GM23248 (cell line): ENCODE results near the gene ZDHHC14. TPM values are rescaled to one million over a fixed set of nuclear protein-coding genes. Genes with fewer than 3 reads are reported as not detected.

Experiments used
- DNase-seq: peaks from one replicate; pipeline ENCODE4 v3.0.0-alpha.2; 2015
- H2AFZ ChIP-seq: fragments of 200-600 bp; sonication (generic); 2 replicates; pipeline ENCODE4 v1.6.1; 2016; ENCODE audit warnings: antibody characterized with exemption
- H3F3A ChIP-seq: fragments of 200-600 bp; sonication (generic); 2 replicates; pipeline ENCODE4 v1.6.1; 2016; ENCODE audit warnings: mild to moderate bottlenecking, antibody characterized with exemption, mixed run types; ENCODE audit not compliant: insufficient read depth
- H3K27ac ChIP-seq: fragments of 200-600 bp; sonication (generic); 2 replicates; pipeline ENCODE4 v1.5.1; 2016; ENCODE audit warnings: mild to moderate bottlenecking
- H3K27me3 ChIP-seq: fragments of 200-600 bp; sonication (generic); replicated peaks from 2 replicates; pipeline ENCODE4 v1.6.1; 2016; ENCODE audit warnings: mild to moderate bottlenecking; ENCODE audit not compliant: insufficient read depth
- H3K36me3 ChIP-seq: fragments of 200-600 bp; sonication (generic); 2 replicates; pipeline ENCODE4 v1.6.1; 2016; ENCODE audit warnings: low read depth, mild to moderate bottlenecking
- H3K4me1 ChIP-seq: fragments of 200-600 bp; sonication (generic); 2 replicates; pipeline ENCODE4 v1.6.1; 2016; ENCODE audit warnings: mild to moderate bottlenecking; ENCODE audit not compliant: insufficient read depth
- H3K4me2 ChIP-seq: fragments of 200-600 bp; sonication (generic); one replicate; pipeline ENCODE4 v1.6.1; 2016; ENCODE audit warnings: mild to moderate bottlenecking; ENCODE audit not compliant: unreplicated experiment
- H3K4me3 ChIP-seq: fragments of 200-600 bp; sonication (generic); 2 replicates; pipeline ENCODE4 v1.5.1; 2016; ENCODE audit warnings: mild to moderate bottlenecking
- H3K79me2 ChIP-seq: fragments of 200-600 bp; sonication (generic); 2 replicates; pipeline ENCODE4 v1.6.1; 2016; ENCODE audit warnings: mild to moderate bottlenecking; ENCODE audit not compliant: insufficient read depth
- H3K9ac ChIP-seq: fragments of 200-600 bp; sonication (generic); 2 replicates; pipeline ENCODE4 v1.6.1; 2016; ENCODE audit warnings: mild to moderate bottlenecking
- H3K9me2 ChIP-seq: fragments of 200-600 bp; sonication (generic); 2 replicates; pipeline ENCODE4 v1.6.1; 2016; ENCODE audit warnings: mixed run types, mild to moderate bottlenecking, moderate library complexity; ENCODE audit not compliant: insufficient read depth
- H3K9me3 ChIP-seq: fragments of 200-600 bp; sonication (generic); one replicate; pipeline ENCODE4 v1.6.1; 2017; ENCODE audit warnings: low read depth
- H4K20me1 ChIP-seq: fragments of 200-600 bp; sonication (generic); 2 replicates; pipeline ENCODE4 v1.6.0; 2016; ENCODE audit not compliant: insufficient read depth
- EZH2 ChIP-seq: fragments of 200-600 bp; sonication (generic); IDR thresholded peaks from 2 replicates; pipeline ENCODE4 v1.6.1; 2018; ENCODE audit warnings: antibody characterized with exemption, mild to moderate bottlenecking; ENCODE audit not compliant: insufficient read depth, poor library complexity, severe bottlenecking
- EZH2phosphoT487 ChIP-seq: fragments of 200-600 bp; sonication (generic); IDR thresholded peaks from 2 replicates; pipeline ENCODE4 v1.6.1; 2018; ENCODE audit warnings: antibody characterized with exemption, moderate library complexity, mild to moderate bottlenecking, low read depth; ENCODE audit not compliant: insufficient read depth
- WGBS, 2 experiments: methylation state at CpG; one replicate each; pipeline ENCODE4 v1.1.6; 2015 to 2017; ENCODE audit warnings: low lambda C conversion rate in 2 of 2, low coverage in 1 of 2; ENCODE audit errors: missing lambda C conversion rate in 2 of 2; 5-methylcytosine and 5-hydroxymethylcytosine counted together
- in situ Hi-C: fragments of 300-500 bp; cut with MboI; formaldehyde crosslinking; loops from 2 replicates; pipeline ENCODE4 v1.15.0; 2020
- polyA plus RNA-seq: library from polyadenylated mRNA; unstranded; fragments of >200 nt; fragmentation: Nextera tagmentation; extraction: Ambion mirVana; gene quantifications from 2 replicates; pipeline ENCODE4 v1.2.1, GENCODE V29; 2016
- total RNA-seq: library from RNA; depleted of rRNA; stranded (reverse); fragments of >200 nt; shearing (Covaris generic); gene quantifications from 2 replicates; pipeline ENCODE4 v1.2.3, GENCODE V29; 2014

ZDHHC14 gene
- total and polyA plus RNA-seq, 2 experiments from 2014 or later, result 1.4 to 4.5 TPM

- Histone ChIP-seq H2AFZ (no peak overlapping the region), H3K9me2 (no peaks in the 10 kb centered on the region), H3F3A (peaks cover 14% of the 10 kb centered on the region), H3K27me3 (no peaks in the 10 kb centered on the region), H3K4me3 (no peak overlapping the region), H3K36me3 (no peaks in the 10 kb centered on the region), H3K9me3 (no peaks in the 10 kb centered on the region), H3K79me2 (no peaks in the 10 kb centered on the region), H3K4me2 (no peak overlapping the region), H3K4me1 (peaks cover 13% of the 10 kb centered on the region), H3K9ac (no peak overlapping the region), H3K27ac (no peak overlapping the region), H4K20me1 (no peaks in the 10 kb centered on the region)
- DNase-seq, result no peak
- TF ChIP-seq EZH2 (no peak), EZH2phosphoT487 (no peak)
- in situ Hi-C loops, result no loop called here
- 86 to 92% methylated on average over 5 of the region's 5 CpGs for WGBS, 2 experiments
These were observed 249.6 kb downstream of the ZDHHC14 start for GRCh38 chr6:157630463-157631080.

GRCh38 chr6:157631412-157631811, 250.4 kb downstream of the ZDHHC14 start:
- Histone ChIP-seq H3K79me2 (no peaks in the 10 kb centered on the region), H3K4me1 (peaks cover 12% of the 10 kb centered on the region), H3K4me2 (no peak overlapping the region), H2AFZ (no peak overlapping the region), H4K20me1 (no peaks in the 10 kb centered on the region), H3K9ac (no peak overlapping the region), H3K36me3 (no peaks in the 10 kb centered on the region), H3K9me2 (no peaks in the 10 kb centered on the region), H3K27ac (no peak overlapping the region), H3K4me3 (no peak overlapping the region), H3F3A (peaks cover 14% of the 10 kb centered on the region), H3K27me3 (no peaks in the 10 kb centered on the region), H3K9me3 (no peaks in the 10 kb centered on the region)
- 96% methylated on average over 7 of the region's 7 CpGs for WGBS, 2 experiments
- TF ChIP-seq EZH2 (no peak), EZH2phosphoT487 (no peak)
- in situ Hi-C loops, result no loop called here
- no peak for DNase-seq

GRCh38 chr6:157631838-157632614, 251.0 kb downstream of the ZDHHC14 start:
- 0 out of 2 replicates have a peak overlapping the region, but pooled peaks have one; percentile 29 for H3K27ac ChIP-seq
- H3K36me3 ChIP-seq, result no peaks in the 10 kb centered on the region
- peaks cover 12% of the 10 kb centered on the region for H3K4me1 ChIP-seq
- H4K20me1 ChIP-seq, result no peaks in the 10 kb centered on the region
- no peaks in the 10 kb centered on the region for H3K79me2 ChIP-seq
- peak overlapping the region; percentile 33 for H3K4me2 ChIP-seq
- TF ChIP-seq EZH2, result no peak
- TF ChIP-seq EZH2phosphoT487, result no peak
- WGBS, 2 experiments, result 78 to 82% methylated on average over 11 of the region's 11 CpGs
- no peak for DNase-seq
- H3K9me2 ChIP-seq, result no peaks in the 10 kb centered on the region
- no peak overlapping the region for H3K4me3 ChIP-seq
- no peak overlapping the region for H2AFZ ChIP-seq
- peak overlapping the region; percentile 29; the same call in 1 of the 2 replicates for H3K9ac ChIP-seq
- in situ Hi-C loops, result no loop called here
- H3K27me3 ChIP-seq, result no peaks in the 10 kb centered on the region
- peaks cover 14% of the 10 kb centered on the region for H3F3A ChIP-seq
- no peaks in the 10 kb centered on the region for H3K9me3 ChIP-seq

- Histone ChIP-seq H3F3A (peaks cover 14% of the 10 kb centered on the region), H3K79me2 (no peaks in the 10 kb centered on the region), H3K9me3 (no peaks in the 10 kb centered on the region), H3K4me3 (no peak overlapping the region), H3K9ac (peak overlapping the region; percentile 29; the same call in 1 of the 2 replicates), H3K36me3 (no peaks in the 10 kb centered on the region), H3K4me2 (peak overlapping the region; percentile 33), H3K9me2 (no peaks in the 10 kb centered on the region), H3K4me1 (peaks cover 12% of the 10 kb centered on the region), H3K27ac (peak overlapping the region; percentile 29), H3K27me3 (no peaks in the 10 kb centered on the region), H2AFZ (no peak overlapping the region), H4K20me1 (no peaks in the 10 kb centered on the region)
- 5 to 9% methylated on average over 5 of the region's 5 CpGs for WGBS, 2 experiments
- no peak for TF ChIP-seq EZH2
- TF ChIP-seq EZH2phosphoT487, result no peak
- in situ Hi-C loops, result no loop called here
- peak; percentile 95 for DNase-seq
These were observed 251.8 kb downstream of the ZDHHC14 start for GRCh38 chr6:157632821-157633220.
